GM19240 (cell line): ENCODE measurements around the gene APH1A.
A peak's percentile ranks its signal among the peaks of the same experiment; 100 is the strongest.
"Not testable (repeated sequence)": the region's sequence is repeated elsewhere in the genome, so short reads cannot be mapped to it uniquely, and the experiment has no call there.

Source experiments
- DNase-seq: peaks from one replicate; pipeline ENCODE4 v3.0.0; 2011; ENCODE audit warnings: low spot score; ENCODE audit not compliant: insufficient read length

APH1A gene

GRCh38 chr1:150268340-150268704 lies 494 bp downstream of the APH1A start:
- DNase-seq, result no peak

- DNase-seq, result no peak
Measured at GRCh38 chr1:150267896-150268295, 920 bp downstream of the APH1A start.

GRCh38 chr1:150263549-150263948 lies 5.3 kb downstream of the APH1A start:
- no peak for DNase-seq

- no peak for DNase-seq
Measured at GRCh38 chr1:150262388-150263320, 6.2 kb downstream of the APH1A start.

GRCh38 chr1:150261367-150261766 lies 7.4 kb downstream of the APH1A start:
- no peak for DNase-seq

- no peak for DNase-seq
Measured at GRCh38 chr1:150259758-150260669, 8.8 kb downstream of the APH1A start.

- no peak for DNase-seq
Measured at GRCh38 chr1:150259217-150259616, 9.6 kb downstream of the APH1A start.

- DNase-seq, result no peak
Measured at GRCh38 chr1:150257624-150258585, 10.9 kb downstream of the APH1A start, which contains the start of gene CA14. Gene CA14, plus strand, starts transcription at chr1:150257774. Its CDS starts 355 bp downstream, at chr1:150258129.

GRCh38 chr1:150256554-150257341 lies 12.1 kb downstream of the APH1A start:
- DNase-seq, result no peak

GRCh38 chr1:150256198-150256553 lies 12.6 kb downstream of the APH1A start:
- no peak for DNase-seq

GRCh38 chr1:150249936-150250335 lies 18.9 kb downstream of the APH1A start:
- no peak for DNase-seq

GRCh38 chr1:150243003-150243402 lies 25.8 kb downstream of the APH1A start:
- no peak for DNase-seq

- DNase-seq, result no peak
Measured at GRCh38 chr1:150237746-150238145, 31.1 kb downstream of the APH1A start.

- DNase-seq, result not testable (repeated sequence)
Measured at GRCh38 chr1:150237176-150237575, 31.6 kb downstream of the APH1A start.

- no peak for DNase-seq
Measured at GRCh38 chr1:150236614-150237100, 32.2 kb downstream of the APH1A start.

- peak; percentile 84 for DNase-seq
Measured at GRCh38 chr1:150235852-150236613, 32.8 kb downstream of the APH1A start, which contains the start of gene ANP32E. Gene ANP32E, minus strand, starts transcription at chr1:150236112. Its CDS starts 326 bp downstream, at chr1:150235786.

GRCh38 chr1:150235294-150235851 lies 33.4 kb downstream of the APH1A start:
- DNase-seq, result no peak

- peak; percentile 52 for DNase-seq
Measured at GRCh38 chr1:150234566-150235293, 34.1 kb downstream of the APH1A start.
